GM10266 (cell line): ENCODE measurements around the gene SPON2.

ENCODE experiments used
- DNase-seq: peaks from one replicate; pipeline ENCODE4 v3.0.0; 2012; ENCODE audit errors: extremely low spot score
- TF ChIP-seq, protein P1 (sequence below): IDR thresholded peaks from 2 replicates; pipeline ENCODE4 v1.5.1; 2012; ENCODE audit warnings: mild to moderate bottlenecking, low read depth; ENCODE audit not compliant: control insufficient read depth, insufficient read depth; ENCODE audit errors: missing control alignments

SPON2 gene

DNA sequence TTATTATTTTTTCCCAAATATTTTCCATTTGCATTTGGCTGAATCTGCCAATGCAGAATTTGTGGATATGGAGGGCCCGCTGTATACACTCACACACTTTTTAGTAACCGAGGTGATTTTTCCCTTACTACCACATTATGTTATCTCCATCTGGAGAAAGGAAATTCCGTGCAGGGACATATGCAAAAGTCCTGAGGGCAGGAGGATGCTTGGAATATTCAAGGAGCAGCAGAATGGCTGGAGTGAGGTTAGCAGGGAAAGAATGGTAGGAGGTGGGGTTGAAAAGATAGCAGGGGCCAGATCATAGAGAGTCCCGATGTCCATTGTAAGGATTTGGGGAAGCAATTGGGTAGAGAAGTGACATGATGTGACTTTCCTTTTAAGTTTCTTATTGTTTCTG, 47.6 kb downstream of the SPON2 start:
- DNase-seq, result no peak
- TF ChIP-seq, protein P1, sequence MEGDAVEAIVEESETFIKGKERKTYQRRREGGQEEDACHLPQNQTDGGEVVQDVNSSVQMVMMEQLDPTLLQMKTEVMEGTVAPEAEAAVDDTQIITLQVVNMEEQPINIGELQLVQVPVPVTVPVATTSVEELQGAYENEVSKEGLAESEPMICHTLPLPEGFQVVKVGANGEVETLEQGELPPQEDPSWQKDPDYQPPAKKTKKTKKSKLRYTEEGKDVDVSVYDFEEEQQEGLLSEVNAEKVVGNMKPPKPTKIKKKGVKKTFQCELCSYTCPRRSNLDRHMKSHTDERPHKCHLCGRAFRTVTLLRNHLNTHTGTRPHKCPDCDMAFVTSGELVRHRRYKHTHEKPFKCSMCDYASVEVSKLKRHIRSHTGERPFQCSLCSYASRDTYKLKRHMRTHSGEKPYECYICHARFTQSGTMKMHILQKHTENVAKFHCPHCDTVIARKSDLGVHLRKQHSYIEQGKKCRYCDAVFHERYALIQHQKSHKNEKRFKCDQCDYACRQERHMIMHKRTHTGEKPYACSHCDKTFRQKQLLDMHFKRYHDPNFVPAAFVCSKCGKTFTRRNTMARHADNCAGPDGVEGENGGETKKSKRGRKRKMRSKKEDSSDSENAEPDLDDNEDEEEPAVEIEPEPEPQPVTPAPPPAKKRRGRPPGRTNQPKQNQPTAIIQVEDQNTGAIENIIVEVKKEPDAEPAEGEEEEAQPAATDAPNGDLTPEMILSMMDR, result no peak

DNA sequence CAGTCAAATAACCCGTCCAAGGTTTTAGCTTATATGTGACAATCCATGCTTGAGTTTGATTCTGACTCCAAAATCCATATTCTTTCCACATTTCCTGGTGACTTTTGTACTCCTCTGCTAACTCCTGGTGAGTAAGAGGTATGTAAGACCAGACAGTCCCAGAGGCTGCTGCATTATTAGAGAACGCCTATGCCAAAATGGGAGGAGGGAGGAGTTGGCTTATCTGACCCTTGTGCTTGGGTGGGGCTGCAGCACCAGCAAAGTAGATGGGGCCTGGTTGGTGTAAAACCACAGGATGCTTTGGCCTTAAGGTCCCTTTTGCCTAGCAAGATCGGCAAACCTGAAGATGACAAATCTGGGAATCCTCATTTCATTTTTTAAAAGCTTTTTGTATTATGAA, 49.9 kb downstream of the SPON2 start:
- TF ChIP-seq, protein P1, result no peak
- DNase-seq, result no peak
